Loucy (cell line): ENCODE data around the gene CASP1.
A peak's percentile ranks its signal among the peaks of the same experiment; 100 is the strongest.
"Not testable (repeated sequence)": the region's sequence is repeated elsewhere in the genome, so short reads cannot be mapped to it uniquely, and the experiment has no call there.

ENCODE experiments used
- H2AFZ ChIP-seq: fragments of 200-600 bp; sonication (generic); 2 replicates; pipeline ENCODE4 v1.6.0; 2016; ENCODE audit warnings: antibody characterized with exemption, mild to moderate bottlenecking, low read length, moderate library complexity
- H3F3A ChIP-seq: fragments of 200-600 bp; 2 replicates; pipeline ENCODE4 v1.6.0; 2016; ENCODE audit warnings: antibody characterized with exemption, low read depth, mild to moderate bottlenecking
- H3K27me3 ChIP-seq: fragments of 200-600 bp; sonication (generic); 2 replicates; pipeline ENCODE4 v1.6.1; 2014; ENCODE audit warnings: low read length, mild to moderate bottlenecking; ENCODE audit not compliant: insufficient read depth, poor library complexity, severe bottlenecking
- H3K36me3 ChIP-seq: fragments of 200-600 bp; sonication (generic); 2 replicates; pipeline ENCODE4 v1.6.1; 2016; ENCODE audit warnings: low read length; ENCODE audit not compliant: insufficient read depth
- H3K4me1 ChIP-seq: fragments of 200-600 bp; sonication (generic); 2 replicates; pipeline ENCODE4 v1.5.1; 2014; ENCODE audit warnings: low read length, mild to moderate bottlenecking; ENCODE audit not compliant: insufficient read depth, poor library complexity, severe bottlenecking
- H3K4me2 ChIP-seq: fragments of 200-600 bp; sonication (generic); 2 replicates; pipeline ENCODE4 v1.6.0; 2014; ENCODE audit warnings: antibody characterized with exemption, low read length, low read depth, mild to moderate bottlenecking; ENCODE audit not compliant: poor library complexity, severe bottlenecking
- H3K4me3 ChIP-seq: fragments of 200-600 bp; sonication (generic); 2 replicates; pipeline ENCODE4 v1.5.1; 2014; ENCODE audit warnings: low read length, mild to moderate bottlenecking, mixed read lengths; ENCODE audit not compliant: poor library complexity, severe bottlenecking
- H3K79me2 ChIP-seq: fragments of 200-600 bp; sonication (generic); 2 replicates; pipeline ENCODE4 v1.6.1; 2014; ENCODE audit warnings: low read length; ENCODE audit not compliant: insufficient read depth
- H3K9ac ChIP-seq: fragments of 200-600 bp; sonication (generic); 2 replicates; pipeline ENCODE4 v1.6.0; 2014; ENCODE audit warnings: mild to moderate bottlenecking, low read depth, low read length, moderate library complexity; ENCODE audit not compliant: poor library complexity, severe bottlenecking
- H3K9me2 ChIP-seq: fragments of 200-600 bp; sonication (generic); replicated peaks from 2 replicates; pipeline ENCODE4 v1.6.1; 2016; ENCODE audit warnings: low read depth, low read length, mixed read lengths
- H3K9me3 ChIP-seq: fragments of 200-600 bp; sonication (generic); 2 replicates; pipeline ENCODE4 v1.6.1; 2014; ENCODE audit warnings: mild to moderate bottlenecking, antibody characterized with exemption, low read length, low read depth; ENCODE audit not compliant: insufficient read depth
- H4K20me1 ChIP-seq: fragments of 200-600 bp; sonication (generic); 2 replicates; pipeline ENCODE4 v1.6.0; 2014; ENCODE audit warnings: antibody characterized with exemption, low read length, mild to moderate bottlenecking; ENCODE audit not compliant: insufficient read depth, poor library complexity, severe bottlenecking
- CTCF ChIP-seq: fragments of 200-600 bp; sonication (generic); conservative IDR thresholded peaks from 2 replicates; pipeline ENCODE4 v1.5.1; 2014; ENCODE audit warnings: mild to moderate bottlenecking, antibody characterized with exemption, low read length
- EZH2phosphoT487 ChIP-seq: fragments of 200-600 bp; IDR thresholded peaks from 2 replicates; pipeline ENCODE4 v1.6.1; 2018; ENCODE audit warnings: antibody characterized with exemption, mild to moderate bottlenecking, moderate library complexity, borderline replicate concordance

The CASP1 gene

GRCh38 chr11:105034813-105035620, at the start of gene CASP1:
Gene CASP1 (minus strand): TSS chr11:105035144. CDS start chr11:105035113, 31 bp downstream.
- H3K36me3 ChIP-seq, result no peaks in the 10 kb centered on the region
- TF ChIP-seq EZH2phosphoT487 (no peak), CTCF (no peak)
- peaks cover 19% of the 10 kb centered on the region for H3K4me1 ChIP-seq
- H3K9me2 ChIP-seq, result no peaks in the 10 kb centered on the region
- no peaks in the 10 kb centered on the region for H3K9me3 ChIP-seq
- peak within 1 kb of the TSS; percentile 61 for H3K4me2 ChIP-seq
- peak within 1 kb of the TSS; percentile 64 for H2AFZ ChIP-seq
- no peaks in the 10 kb centered on the region for H3F3A ChIP-seq
- no peaks in the 10 kb centered on the region for H3K79me2 ChIP-seq
- H4K20me1 ChIP-seq, result no peaks in the 10 kb centered on the region
- peak within 1 kb of the TSS; percentile 53 for H3K9ac ChIP-seq
- no peaks in the 10 kb centered on the region for H3K27me3 ChIP-seq
- H3K4me3 ChIP-seq, result peak within 1 kb of the TSS; percentile 52

DNA sequence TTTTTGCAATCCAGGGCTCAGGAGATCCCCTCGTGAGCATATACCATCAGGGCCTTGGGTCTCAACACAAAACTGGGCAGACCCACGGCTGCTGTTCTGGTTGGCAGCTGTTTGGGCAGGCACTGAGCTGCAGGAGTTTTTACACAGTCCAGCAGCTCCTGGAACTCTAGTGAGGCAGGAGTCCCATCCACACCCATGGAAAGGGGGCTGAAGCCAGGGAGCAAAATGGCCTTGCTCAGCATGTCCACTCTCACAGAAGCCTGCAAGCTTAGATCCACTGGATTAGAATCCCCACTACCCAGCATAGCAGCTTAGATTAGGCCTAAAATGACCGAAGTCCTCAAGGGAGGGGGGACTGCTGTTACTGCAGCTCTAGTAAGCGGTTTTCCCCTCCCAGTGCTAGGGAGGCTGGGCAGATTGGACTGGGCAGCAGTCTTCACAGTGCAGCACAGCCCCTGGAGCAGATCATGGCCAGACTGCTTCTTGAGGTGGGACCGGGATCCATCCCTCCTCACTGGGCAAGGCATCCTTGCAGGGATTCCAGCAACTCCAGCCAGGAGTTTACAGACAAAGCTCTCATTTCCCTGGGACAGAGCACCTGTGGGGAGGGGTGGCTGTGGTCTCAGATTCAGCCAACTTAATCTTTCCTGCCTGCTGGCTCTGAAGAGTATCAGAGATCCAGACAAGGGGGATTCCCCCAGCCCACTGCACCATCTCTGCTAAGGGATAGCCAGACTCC, 46.6 kb upstream of the CASP1 start:
- Histone ChIP-seq H3K9ac (no peak overlapping the region), H2AFZ (peak overlapping the region; percentile 55; the same call in 1 of the 2 replicates), H3F3A (no peaks in the 10 kb centered on the region)

GRCh38 chr11:105080171-105080906, 45.4 kb upstream of the CASP1 start:
- Histone ChIP-seq H3K4me1 (peaks cover 10% of the 10 kb centered on the region), H2AFZ (peak overlapping the region; percentile 55; the same call in 1 of the 2 replicates)
- H3K9ac ChIP-seq, H3K36me3 ChIP-seq, H3K9me2 ChIP-seq, H3K9me3 ChIP-seq, H3F3A ChIP-seq, H3K27me3 ChIP-seq, H3K4me2 ChIP-seq, H4K20me1 ChIP-seq, H3K4me3 ChIP-seq, H3K79me2 ChIP-seq: not testable (repeated sequence)

More for the DNA sequence above, 46.6 kb upstream of the CASP1 start:
- no peak overlapping the region for H3K4me3 ChIP-seq
- no peaks in the 10 kb centered on the region for H3K27me3 ChIP-seq
- TF ChIP-seq CTCF (no peak), EZH2phosphoT487 (no peak)
- no peaks in the 10 kb centered on the region for H3K36me3 ChIP-seq
- H3K9me2 ChIP-seq, result no peaks in the 10 kb centered on the region
- H3K4me2 ChIP-seq, result no peak overlapping the region
- H3K79me2 ChIP-seq, result no peaks in the 10 kb centered on the region
- H3K9me3 ChIP-seq, result no peaks in the 10 kb centered on the region
- H3K4me1 ChIP-seq, result peaks cover 10% of the 10 kb centered on the region
- no peaks in the 10 kb centered on the region for H4K20me1 ChIP-seq
